Measurements from ENCODE around the gene COL27A1.

DNA sequence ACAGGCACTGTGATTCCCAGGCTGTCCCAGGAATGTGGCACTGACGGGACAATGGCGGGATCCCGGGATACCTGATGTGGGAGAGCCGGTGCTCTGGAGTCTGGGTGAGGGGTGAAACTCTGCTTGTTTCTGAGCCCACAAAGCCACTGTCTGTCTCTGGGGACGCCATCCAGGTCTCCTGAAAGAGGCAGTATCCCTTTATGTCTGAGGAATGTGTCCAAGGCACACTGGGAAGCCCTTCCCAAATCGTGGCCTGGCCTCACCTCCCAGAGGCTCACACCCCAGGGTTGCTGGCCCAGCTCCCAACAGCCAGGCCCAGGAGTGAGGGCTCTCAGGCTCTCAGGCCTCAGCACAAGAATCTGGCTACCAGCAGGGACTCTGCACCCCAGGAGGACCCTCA lies 201.5 kb downstream of the COL27A1 start:
- TF ChIP-seq CTCF (conservative IDR thresholded peaks at IDR 0.05; ENCODE audit: low read depth in 2 of 2) (no peak), POLR2AphosphoS5 (IDR thresholded peaks at IDR 0.05; ENCODE audit: low read depth) (no peak), JUNB (IDR thresholded peaks at IDR 0.05; ENCODE audit: unreplicated experiment) (no peak), ZNF114 (CRISPR knock-in tag; IDR thresholded peaks at IDR 0.05) (no peak), EZH2phosphoT487 (IDR thresholded peaks at IDR 0.05; ENCODE audit: unreplicated experiment) (no peak), EZH2 (IDR thresholded peaks at IDR 0.05; ENCODE audit: low read depth, unreplicated experiment) (no peak), REST (IDR thresholded peaks at IDR 0.05; ENCODE audit: unreplicated experiment) (no peak), NANOG (IDR thresholded peaks at IDR 0.05; ENCODE audit: borderline replicate concordance) (no peak), CREB1 (CRISPR knock-in tag; IDR thresholded peaks at IDR 0.05; ENCODE audit: low read depth) (no peak), STAT1 (IDR thresholded peaks at IDR 0.05; ENCODE audit: unreplicated experiment) (no peak), ZNF331 (CRISPR knock-in tag; IDR thresholded peaks at IDR 0.05; ENCODE audit: low read depth) (no peak)
- TF ChIP-seq, protein P1, sequence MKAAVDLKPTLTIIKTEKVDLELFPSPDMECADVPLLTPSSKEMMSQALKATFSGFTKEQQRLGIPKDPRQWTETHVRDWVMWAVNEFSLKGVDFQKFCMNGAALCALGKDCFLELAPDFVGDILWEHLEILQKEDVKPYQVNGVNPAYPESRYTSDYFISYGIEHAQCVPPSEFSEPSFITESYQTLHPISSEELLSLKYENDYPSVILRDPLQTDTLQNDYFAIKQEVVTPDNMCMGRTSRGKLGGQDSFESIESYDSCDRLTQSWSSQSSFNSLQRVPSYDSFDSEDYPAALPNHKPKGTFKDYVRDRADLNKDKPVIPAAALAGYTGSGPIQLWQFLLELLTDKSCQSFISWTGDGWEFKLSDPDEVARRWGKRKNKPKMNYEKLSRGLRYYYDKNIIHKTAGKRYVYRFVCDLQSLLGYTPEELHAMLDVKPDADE (IDR thresholded peaks at IDR 0.05) = no peak

Data from GM23338 (cell line).